SK-N-MC (cell line): ENCODE results near the gene SFI1.

Experiments
- EZH2 ChIP-seq: fragments of 200-600 bp; sonication (generic); IDR thresholded peaks from one replicate; pipeline ENCODE4 v1.6.1; 2017; ENCODE audit warnings: antibody characterized with exemption
- FOXP2 ChIP-seq: optimal IDR thresholded peaks from 2 replicates; pipeline ENCODE3; 2011; ENCODE audit warnings: mild to moderate bottlenecking, moderate library complexity; ENCODE audit not compliant: insufficient read depth; ENCODE audit errors: extremely low read length, control extremely low read depth
- POLR2AphosphoS5 ChIP-seq: IDR thresholded peaks from 2 replicates; pipeline ENCODE4 v1.6.1; 2012; ENCODE audit warnings: mild to moderate bottlenecking, low read depth, low read length, borderline replicate concordance

- TF ChIP-seq EZH2 (no peak), POLR2AphosphoS5 (no peak), FOXP2 (no peak)
These were observed 20.5 kb upstream of the SFI1 start for GRCh38 chr22:31475800-31476199.
